HG03457 (cell line): ENCODE data around the gene HOXB3.

Experiments
- ATAC-seq: cut with Tn5 transposase; IDR thresholded peaks from one replicate; pipeline ENCODE4 v1.9.1; 2021; ENCODE audit warnings: moderate number of reproducible peaks; ENCODE audit not compliant: unreplicated experiment

Gene HOXB3

GRCh38 chr17:48588528-48588927, 1.5 kb downstream of the HOXB3 start:
- no peak for ATAC-seq

- no peak for ATAC-seq
Measured at GRCh38 chr17:48588074-48588415, 2.0 kb downstream of the HOXB3 start.

GRCh38 chr17:48587276-48588073, 2.6 kb downstream of the HOXB3 start:
- ATAC-seq: no peak

- no peak for ATAC-seq
Measured at GRCh38 chr17:48586355-48587258, 3.4 kb downstream of the HOXB3 start.

GRCh38 chr17:48584223-48584741, 5.8 kb downstream of the HOXB3 start:
- no peak for ATAC-seq

- no peak for ATAC-seq
Measured at GRCh38 chr17:48583708-48584222, 6.3 kb downstream of the HOXB3 start.

GRCh38 chr17:48582750-48583069, 7.3 kb downstream of the HOXB3 start:
- no peak for ATAC-seq

GRCh38 chr17:48579760-48580554, 10.1 kb downstream of the HOXB3 start:
- no peak for ATAC-seq

GRCh38 chr17:48579471-48579759, 10.6 kb downstream of the HOXB3 start:
- no peak for ATAC-seq

GRCh38 chr17:48578616-48579470, 11.2 kb downstream of the HOXB3 start:
- no peak for ATAC-seq

GRCh38 chr17:48577946-48578615, 12.0 kb downstream of the HOXB3 start, which contains the start of gene HOXB4:
HOXB4 (minus strand) TSS chr17:48578350; CDS start chr17:48578319, 31 bp downstream.
- ATAC-seq: no peak

- ATAC-seq: no peak
Measured at GRCh38 chr17:48577330-48577945, 12.6 kb downstream of the HOXB3 start.

GRCh38 chr17:48576479-48577309, 13.3 kb downstream of the HOXB3 start:
- ATAC-seq: no peak

GRCh38 chr17:48575673-48576478, 14.2 kb downstream of the HOXB3 start:
- no peak for ATAC-seq

GRCh38 chr17:48575066-48575582, 14.9 kb downstream of the HOXB3 start:
- no peak for ATAC-seq

- no peak for ATAC-seq
Measured at GRCh38 chr17:48574505-48575065, 15.5 kb downstream of the HOXB3 start.
